Measurements from ENCODE around the gene NDUFS3.
A peak's percentile ranks its signal among the peaks of the same experiment; 100 is the strongest.

The NDUFS3 gene

GRCh38 chr11:47589977-47590861, 11.3 kb downstream of the NDUFS3 start:
- no peak for DNase-seq (ENCODE audit: low read depth)

DNA sequence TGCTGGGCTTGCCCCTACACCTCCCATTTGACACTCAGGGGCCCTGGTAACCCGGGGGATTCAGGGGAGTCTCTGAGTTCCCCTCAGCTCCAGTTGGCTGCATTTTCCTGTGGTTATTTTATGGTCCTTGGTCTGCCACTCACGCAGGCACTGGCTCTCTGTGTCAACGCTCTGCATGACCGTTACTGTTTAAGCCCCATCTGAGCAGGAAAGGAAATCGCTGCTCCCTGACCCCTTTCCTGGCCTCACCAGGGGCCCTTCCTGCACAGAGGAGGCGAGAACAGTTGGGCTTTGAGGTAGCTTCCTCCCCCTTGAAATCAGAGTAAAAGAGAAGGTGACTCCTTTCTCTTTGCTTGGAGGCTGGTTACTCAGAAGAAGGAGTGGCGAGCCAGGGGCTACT, 12.9 kb downstream of the NDUFS3 start:
- DNase-seq (ENCODE audit: low read depth): no peak

- DNase-seq (ENCODE audit: low read depth): no peak
Measured at GRCh38 chr11:47592251-47592650, 13.4 kb downstream of the NDUFS3 start.

- no peak for DNase-seq (ENCODE audit: low read depth)
Measured at GRCh38 chr11:47592970-47593369, 14.1 kb downstream of the NDUFS3 start.

DNA sequence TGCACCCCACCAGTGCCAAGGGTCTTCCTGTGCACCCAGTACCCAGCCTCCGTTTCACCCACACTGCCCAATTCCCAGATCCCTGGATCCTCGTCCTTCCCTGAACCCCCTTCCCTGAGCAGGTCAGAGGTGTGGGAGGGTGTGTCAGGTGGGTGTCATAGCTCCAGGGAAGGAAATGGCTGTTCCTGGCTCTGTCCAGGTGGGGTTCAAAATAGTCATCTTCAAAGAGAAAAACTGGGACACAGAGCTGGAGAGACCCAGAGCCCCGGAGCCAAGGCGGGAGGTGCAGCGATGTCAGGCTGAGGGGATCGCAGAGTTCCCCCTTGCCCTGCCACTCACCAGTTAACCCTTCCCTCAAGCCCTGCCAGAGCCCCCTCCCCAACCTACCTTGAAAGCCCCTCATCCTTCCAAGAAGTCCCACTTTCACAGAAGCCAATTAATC, 14.6 kb downstream of the NDUFS3 start:
- no peak for DNase-seq (ENCODE audit: low read depth)

DNA sequence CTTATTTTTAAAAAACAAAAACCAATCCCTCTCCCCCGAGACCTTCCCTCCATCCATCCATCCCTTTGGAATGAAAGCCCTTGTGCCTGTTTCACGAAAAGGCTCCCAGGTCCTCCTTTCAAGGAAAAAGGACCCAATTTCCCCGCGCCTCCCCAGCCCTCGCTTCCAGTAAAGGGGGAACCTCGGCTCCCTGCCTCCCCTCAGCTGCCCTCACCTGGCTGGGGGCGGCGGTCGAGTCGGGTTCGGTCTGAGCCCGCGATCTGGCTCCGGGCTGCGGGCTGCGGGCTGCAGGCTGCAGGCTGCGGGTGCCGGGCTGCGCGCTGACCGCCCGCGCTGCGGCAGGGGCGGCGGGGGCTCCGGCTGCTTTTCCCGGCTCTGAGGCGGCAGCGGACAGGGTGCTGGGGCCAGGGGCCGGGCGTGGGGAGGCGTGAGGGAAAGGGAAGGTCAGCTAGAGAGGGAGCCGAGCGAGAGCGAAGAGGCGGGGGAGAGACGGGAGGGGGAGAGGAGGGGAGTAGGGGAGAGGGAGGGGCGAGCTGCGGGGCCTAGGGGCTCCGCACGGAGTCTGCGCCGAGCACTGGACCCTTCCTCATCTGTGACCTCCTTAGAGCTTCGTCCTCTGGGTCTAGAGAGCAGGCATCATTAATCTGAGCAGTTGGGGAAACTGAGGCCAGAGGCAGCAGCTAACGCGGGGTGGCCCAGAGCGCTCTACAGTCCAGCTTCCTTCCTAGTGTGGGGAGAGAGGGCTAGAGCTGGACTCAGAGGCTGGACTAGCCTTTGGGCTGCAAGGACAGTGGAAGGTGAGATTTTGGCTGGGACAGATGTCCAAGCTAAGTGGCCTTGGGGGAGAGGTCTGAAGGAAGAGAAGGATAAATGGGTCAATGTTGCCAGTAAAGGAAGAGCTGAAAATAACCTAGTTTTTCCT, 15.3 kb downstream of the NDUFS3 start, which contains the start of gene C1QTNF4:
C1QTNF4 (minus strand) TSS at position 478 of the 922 bp plus-strand sequence. CDS start 3,601 bp downstream, outside the sequence.
- DNase-seq (ENCODE audit: low read depth): no peak

- DNase-seq (ENCODE audit: low read depth): no peak
Measured at GRCh38 chr11:47595029-47595428, 16.2 kb downstream of the NDUFS3 start.

DNA sequence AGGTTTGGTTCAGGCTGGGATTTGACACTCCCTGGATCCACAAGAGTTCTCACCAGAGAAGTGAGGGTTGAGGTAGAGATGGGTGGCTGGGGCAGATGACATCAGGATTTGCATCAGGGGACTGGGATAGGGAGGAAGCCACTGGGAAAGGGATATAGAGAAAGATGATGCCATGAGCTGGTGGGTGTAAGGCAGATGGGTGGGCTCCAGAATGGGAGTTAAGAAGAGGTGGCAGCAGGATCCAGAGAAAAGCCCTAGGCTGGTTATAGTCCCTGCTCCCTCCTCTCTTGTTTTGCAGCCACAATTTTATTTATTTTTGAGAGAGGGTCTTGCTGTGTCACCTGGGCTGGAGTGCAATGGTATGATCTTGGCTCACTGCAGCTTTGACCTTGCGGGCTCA, 17.1 kb downstream of the NDUFS3 start:
- DNase-seq (ENCODE audit: low read depth): no peak

DNA sequence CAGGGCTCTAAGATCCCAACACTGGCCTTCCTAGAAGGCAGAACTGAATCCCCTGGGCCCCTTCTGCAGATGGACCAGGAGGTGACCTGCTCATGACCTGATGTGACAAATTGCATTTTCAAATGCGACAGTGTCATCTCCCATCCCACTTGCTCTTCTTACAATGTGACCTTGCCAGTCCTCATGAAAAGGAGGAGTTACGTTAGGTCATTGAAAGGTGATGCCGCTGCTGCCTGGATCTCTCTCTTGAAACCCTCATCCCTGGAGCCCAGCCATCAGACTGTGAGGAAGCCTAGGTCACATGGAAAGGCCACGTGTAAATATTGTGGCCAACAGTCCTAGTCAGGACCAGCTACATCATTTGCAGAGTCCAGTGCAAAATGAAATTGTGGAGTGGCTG, 21.0 kb downstream of the NDUFS3 start:
- no peak for DNase-seq (ENCODE audit: low read depth)

GRCh38 chr11:47603295-47603694, 24.4 kb downstream of the NDUFS3 start:
- peak; percentile 56 for DNase-seq (ENCODE audit: low read depth)

GRCh38 chr11:47605921-47606320, 27.0 kb downstream of the NDUFS3 start:
- no peak for DNase-seq (ENCODE audit: low read depth)

DNA sequence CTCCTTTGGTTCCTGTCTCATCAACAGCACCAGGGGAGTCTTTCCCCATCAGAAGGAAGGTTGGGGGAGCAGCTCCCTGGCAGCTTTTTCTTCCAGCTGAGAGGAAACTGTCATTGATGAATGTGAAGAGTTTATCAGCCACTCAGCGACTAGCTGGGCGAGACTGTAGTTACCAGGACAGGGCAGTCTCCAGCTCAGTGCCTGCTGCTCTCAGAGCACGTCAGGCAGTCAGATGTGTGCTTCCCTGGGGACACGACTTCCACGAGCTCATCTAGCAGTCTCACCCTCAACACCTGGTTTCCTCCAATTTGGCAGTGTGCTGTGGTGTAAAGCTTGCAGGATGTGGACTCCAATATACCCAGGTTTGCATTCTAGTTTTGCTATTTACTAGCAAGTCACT, 27.9 kb downstream of the NDUFS3 start:
- DNase-seq (ENCODE audit: low read depth): no peak

DNA sequence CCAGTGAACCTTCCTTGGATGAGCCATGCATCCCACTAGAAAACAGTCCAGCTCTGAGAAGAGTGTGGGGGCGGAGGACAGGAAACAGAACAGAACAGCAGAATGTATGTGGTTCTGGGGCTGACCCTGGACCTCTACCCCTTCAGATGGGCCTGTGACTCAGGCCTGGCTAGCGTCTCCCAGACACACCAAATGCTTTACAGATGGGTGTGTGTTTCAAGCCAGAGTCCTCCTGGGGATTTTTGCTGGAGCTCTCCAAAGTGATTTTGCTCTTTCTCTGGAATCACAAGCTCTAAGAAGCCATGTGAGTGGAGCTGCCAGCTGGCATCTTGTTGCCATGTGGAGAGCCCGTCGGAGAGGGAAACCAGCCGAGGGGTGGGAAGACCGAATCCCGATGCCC, 28.5 kb downstream of the NDUFS3 start:
- peak; percentile 93 for DNase-seq (ENCODE audit: low read depth)

DNA sequence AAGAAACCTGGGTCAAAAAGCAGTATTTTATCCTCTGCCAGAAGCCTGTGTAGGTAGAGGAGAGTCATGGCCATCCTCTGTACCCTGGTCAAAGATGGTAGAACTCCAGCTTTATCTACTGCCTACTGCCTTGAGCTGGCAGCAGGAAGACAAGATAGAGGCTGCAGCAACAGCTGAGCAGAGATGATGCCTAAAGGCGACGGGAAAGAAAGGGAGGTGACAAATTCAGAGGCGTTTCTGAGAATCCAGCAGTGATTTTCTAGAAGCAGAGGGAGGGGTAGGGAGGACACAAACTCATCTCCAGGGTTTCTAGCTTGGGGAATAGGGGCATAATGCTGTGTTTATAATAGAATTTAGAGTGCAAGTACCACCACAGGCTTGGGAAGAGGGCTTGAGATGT, 30.8 kb downstream of the NDUFS3 start:
- DNase-seq (ENCODE audit: low read depth): no peak

DNA sequence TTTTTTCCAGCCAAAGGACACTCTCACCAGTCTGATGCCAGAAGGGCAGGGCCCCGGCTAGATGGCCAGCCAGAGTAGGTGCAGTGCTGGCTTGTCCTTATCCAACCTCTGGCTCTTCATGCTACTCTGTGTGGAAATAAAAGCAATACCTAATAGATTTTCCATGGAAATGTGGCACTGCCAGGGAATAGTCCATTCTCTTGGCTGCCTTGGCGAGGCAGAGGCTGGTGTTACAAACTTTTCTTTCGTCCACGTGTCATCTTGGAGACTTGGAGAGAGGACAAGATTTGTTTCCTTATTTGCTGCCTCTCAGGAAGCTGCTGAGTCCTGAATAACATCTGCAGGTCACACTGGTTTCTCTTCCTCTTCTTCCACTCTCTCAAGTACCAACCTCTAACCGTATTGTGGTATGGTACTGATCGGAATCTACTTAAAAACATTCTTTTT, 32.5 kb downstream of the NDUFS3 start:
- DNase-seq (ENCODE audit: low read depth): no peak

- DNase-seq (ENCODE audit: low read depth): no peak
Measured at GRCh38 chr11:47615249-47615648, 36.4 kb downstream of the NDUFS3 start.

- DNase-seq (ENCODE audit: low read depth): peak; percentile 77
Measured at GRCh38 chr11:47616726-47617416, 38.0 kb downstream of the NDUFS3 start.

GRCh38 chr11:47617417-47617809, 38.5 kb downstream of the NDUFS3 start:
- peak; percentile 79 for DNase-seq (ENCODE audit: low read depth)

DNA sequence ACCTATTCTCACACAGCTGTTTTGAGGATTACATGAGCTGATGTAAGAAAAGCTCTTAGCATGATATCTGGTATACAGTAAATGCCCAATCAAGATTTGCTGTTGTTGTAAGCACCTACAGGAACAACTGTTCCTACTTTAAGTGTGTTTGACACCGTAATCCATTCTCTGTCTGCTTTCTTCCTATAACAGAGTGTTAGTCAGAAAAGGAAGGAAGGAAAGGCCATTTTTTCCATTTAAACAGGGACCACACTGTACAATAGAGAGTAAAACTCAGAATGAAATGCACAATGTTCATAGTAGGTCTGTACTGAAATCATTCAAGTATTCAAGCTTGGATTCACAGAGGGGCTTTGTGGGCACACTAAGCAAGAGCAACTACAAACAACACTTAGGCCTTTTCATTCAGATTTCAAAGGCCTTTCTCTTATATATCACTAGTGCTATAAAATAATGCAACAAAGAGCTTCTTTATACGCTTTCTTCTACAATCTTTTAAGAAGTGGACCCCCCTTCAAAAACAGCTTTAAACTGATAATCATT, 42.0 kb downstream of the NDUFS3 start:
- no peak for DNase-seq (ENCODE audit: low read depth)

- DNase-seq (ENCODE audit: low read depth): no peak
Measured at GRCh38 chr11:47626234-47626633, 47.4 kb downstream of the NDUFS3 start.

DNA sequence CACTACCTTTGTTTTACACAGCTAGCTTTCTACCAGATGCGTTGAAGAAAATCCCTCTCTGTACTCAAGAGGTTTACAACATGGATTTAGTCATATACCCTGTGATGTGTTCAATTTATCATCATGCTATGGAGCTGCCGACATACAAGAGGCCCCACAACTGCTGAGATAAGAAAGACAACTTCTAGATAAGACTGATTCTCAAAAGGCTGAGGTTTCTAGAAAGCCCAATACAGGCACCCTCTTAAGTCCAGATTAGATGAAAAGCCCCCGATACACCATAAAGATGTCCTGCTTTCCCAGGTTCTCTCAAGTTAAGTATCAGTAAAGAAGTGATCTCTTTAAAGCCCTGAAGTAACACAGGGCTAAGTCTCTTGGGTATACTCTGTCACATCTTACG, 49.2 kb downstream of the NDUFS3 start:
- no peak for DNase-seq (ENCODE audit: low read depth)

GRCh38 chr11:47631473-47631872, 52.6 kb downstream of the NDUFS3 start:
- no peak for DNase-seq (ENCODE audit: low read depth)

Measured in EH (cell line).